GM06990 (cell line): ENCODE measurements around the gene PIMREG.

Source experiments
- DNase-seq: peaks from one replicate; pipeline ENCODE4 v3.0.0-alpha.2; 2011; ENCODE audit not compliant: insufficient read length; ENCODE audit errors: extremely low read depth
- H3K27me3 ChIP-seq: replicated peaks from 2 replicates; pipeline ENCODE4 v1.6.0; 2011; ENCODE audit warnings: low read length; ENCODE audit not compliant: control insufficient read depth, insufficient read depth
- H3K36me3 ChIP-seq: 2 replicates; pipeline ENCODE4 v1.5.1; 2011; ENCODE audit warnings: low read length; ENCODE audit not compliant: control insufficient read depth, insufficient read depth
- H3K4me3 ChIP-seq: replicated peaks from 2 replicates; pipeline ENCODE4 v1.5.1; 2011; ENCODE audit warnings: low read depth, mild to moderate bottlenecking, control low read depth, low read length
- TF ChIP-seq, protein P1 (sequence below): IDR thresholded peaks from 2 replicates; pipeline ENCODE4 v1.5.1; 2011; ENCODE audit warnings: low read length, control low read depth, mild to moderate bottlenecking, inconsistent platforms; ENCODE audit not compliant: insufficient read depth, poor library complexity, severe bottlenecking

The PIMREG gene

GRCh38 chr17:6471531-6472465, 27.5 kb downstream of the PIMREG start:
- Histone ChIP-seq H3K36me3 (no peaks in the 10 kb centered on the region), H3K4me3 (no peak overlapping the region), H3K27me3 (no peaks in the 10 kb centered on the region; the same call in 1 of the 2 replicates)
- DNase-seq: no peak
- TF ChIP-seq, protein P1, sequence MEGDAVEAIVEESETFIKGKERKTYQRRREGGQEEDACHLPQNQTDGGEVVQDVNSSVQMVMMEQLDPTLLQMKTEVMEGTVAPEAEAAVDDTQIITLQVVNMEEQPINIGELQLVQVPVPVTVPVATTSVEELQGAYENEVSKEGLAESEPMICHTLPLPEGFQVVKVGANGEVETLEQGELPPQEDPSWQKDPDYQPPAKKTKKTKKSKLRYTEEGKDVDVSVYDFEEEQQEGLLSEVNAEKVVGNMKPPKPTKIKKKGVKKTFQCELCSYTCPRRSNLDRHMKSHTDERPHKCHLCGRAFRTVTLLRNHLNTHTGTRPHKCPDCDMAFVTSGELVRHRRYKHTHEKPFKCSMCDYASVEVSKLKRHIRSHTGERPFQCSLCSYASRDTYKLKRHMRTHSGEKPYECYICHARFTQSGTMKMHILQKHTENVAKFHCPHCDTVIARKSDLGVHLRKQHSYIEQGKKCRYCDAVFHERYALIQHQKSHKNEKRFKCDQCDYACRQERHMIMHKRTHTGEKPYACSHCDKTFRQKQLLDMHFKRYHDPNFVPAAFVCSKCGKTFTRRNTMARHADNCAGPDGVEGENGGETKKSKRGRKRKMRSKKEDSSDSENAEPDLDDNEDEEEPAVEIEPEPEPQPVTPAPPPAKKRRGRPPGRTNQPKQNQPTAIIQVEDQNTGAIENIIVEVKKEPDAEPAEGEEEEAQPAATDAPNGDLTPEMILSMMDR: no peak

GRCh38 chr17:6472517-6472916, 28.3 kb downstream of the PIMREG start:
- Histone ChIP-seq H3K36me3 (no peaks in the 10 kb centered on the region), H3K4me3 (no peak overlapping the region), H3K27me3 (no peaks in the 10 kb centered on the region; the same call in 1 of the 2 replicates)
- TF ChIP-seq, protein P1: no peak
- no peak for DNase-seq

GRCh38 chr17:6473128-6473767, 29.0 kb downstream of the PIMREG start:
- TF ChIP-seq, protein P1: peak; percentile 92
- no peaks in the 10 kb centered on the region for H3K36me3 ChIP-seq
- H3K4me3 ChIP-seq: no peak overlapping the region
- DNase-seq: peak; percentile 25
- H3K27me3 ChIP-seq: no peaks in the 10 kb centered on the region

GRCh38 chr17:6474376-6474775, 30.1 kb downstream of the PIMREG start:
- TF ChIP-seq, protein P1: no peak
- Histone ChIP-seq H3K36me3 (no peaks in the 10 kb centered on the region), H3K27me3 (no peaks in the 10 kb centered on the region), H3K4me3 (no peak overlapping the region)
- no peak for DNase-seq

GRCh38 chr17:6474906-6475305, 30.7 kb downstream of the PIMREG start:
- Histone ChIP-seq H3K36me3 (no peaks in the 10 kb centered on the region), H3K27me3 (no peaks in the 10 kb centered on the region), H3K4me3 (no peak overlapping the region)
- DNase-seq: no peak
- TF ChIP-seq, protein P1: no peak
